Central memory CD8-positive, alpha-beta T cell (primary cell): ENCODE data around the gene ABCA3.

Source experiments
- ATAC-seq: fragments of 150-1000 bp; cut with Tn5 transposase; replicated peaks from 2 replicates; pipeline ENCODE4 v1.10.0; 2022; ENCODE audit warnings: mild to moderate bottlenecking, moderate FRiP score, moderate number of reproducible peaks; ENCODE audit not compliant: poor library complexity, severe bottlenecking; ENCODE audit errors: extremely low read depth
- DNase-seq, 2 donors: peaks; one replicate each; pipeline ENCODE4 v3.0.0; 2021; ENCODE audit warnings: low spot score in 2 of 2
- H3K27ac Mint-ChIP-seq: one replicate; pipeline ENCODE4 v1.8.0; 2022; ENCODE audit warnings: low read depth, mild to moderate bottlenecking, moderate library complexity, mixed read lengths
- H3K27me3 Mint-ChIP-seq: one replicate; pipeline ENCODE4 v1.8.0; 2022; ENCODE audit warnings: mixed read lengths
- H3K36me3 Mint-ChIP-seq: one replicate; pipeline ENCODE4 v1.8.0; 2022; ENCODE audit warnings: mild to moderate bottlenecking, moderate library complexity, mixed read lengths; ENCODE audit not compliant: insufficient read depth
- H3K4me1 Mint-ChIP-seq: one replicate; pipeline ENCODE4 v1.8.0; 2022; ENCODE audit warnings: mixed read lengths
- H3K4me3 Mint-ChIP-seq: one replicate; pipeline ENCODE4 v1.8.0; 2022; ENCODE audit warnings: mild to moderate bottlenecking, moderate library complexity, mixed read lengths
- H3K9me3 Mint-ChIP-seq: one replicate; pipeline ENCODE4 v1.8.0; 2022; ENCODE audit warnings: mixed read lengths

Gene ABCA3

DNA sequence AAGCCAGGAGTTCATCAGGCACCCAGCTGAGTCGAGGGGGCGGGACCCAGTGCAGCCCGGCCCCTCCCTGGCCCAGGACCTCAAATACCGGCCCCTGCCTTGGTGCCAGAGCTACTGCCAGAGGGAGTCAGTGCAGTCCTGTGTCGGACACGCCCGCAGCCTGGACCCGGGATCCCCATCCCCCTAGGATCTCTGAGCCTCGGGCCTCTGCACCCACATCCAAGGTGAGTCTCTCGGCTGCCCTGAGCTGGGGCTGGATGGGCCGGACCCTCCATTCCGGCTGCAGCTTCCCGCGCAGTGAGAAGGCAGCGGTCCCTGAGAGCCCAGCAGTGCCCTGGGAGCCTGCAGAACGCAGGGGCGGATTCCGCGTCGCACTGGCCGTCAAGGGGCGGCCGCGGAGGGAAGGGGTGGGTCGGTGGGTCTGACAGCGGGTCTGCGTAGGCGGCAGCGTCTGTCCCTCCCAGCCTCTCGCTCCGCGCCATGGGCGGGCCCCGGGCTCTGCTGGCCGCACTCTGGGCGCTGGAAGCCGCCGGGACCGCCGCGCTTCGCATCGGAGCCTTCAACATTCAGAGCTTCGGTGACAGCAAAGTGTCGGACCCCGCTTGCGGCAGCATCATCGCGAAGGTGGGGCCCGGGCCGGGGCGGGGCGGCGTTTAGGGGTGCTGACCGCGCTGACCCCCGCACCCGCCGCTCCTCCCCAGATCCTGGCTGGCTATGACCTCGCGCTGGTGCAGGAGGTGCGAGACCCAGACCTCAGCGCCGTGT, 104.0 kb downstream of the ABCA3 start, which contains the start of gene DNASE1L2:
TSS of gene DNASE1L2 (plus strand) at position 108 of the 765 bp plus-strand sequence. CDS start at position 481, 373 bp downstream.
- H3K36me3 Mint-ChIP-seq: peaks cover 7% of the 10 kb centered on the region
- DNase-seq (no peak), ATAC-seq (no peak)
- no peaks in the 10 kb centered on the region for H3K9me3 Mint-ChIP-seq
- no peaks in the 10 kb centered on the region for H3K4me1 Mint-ChIP-seq
- no peak within 1 kb of the TSS for H3K4me3 Mint-ChIP-seq
- no peaks in the 10 kb centered on the region for H3K27me3 Mint-ChIP-seq
- no peak within 1 kb of the TSS for H3K27ac Mint-ChIP-seq

DNA sequence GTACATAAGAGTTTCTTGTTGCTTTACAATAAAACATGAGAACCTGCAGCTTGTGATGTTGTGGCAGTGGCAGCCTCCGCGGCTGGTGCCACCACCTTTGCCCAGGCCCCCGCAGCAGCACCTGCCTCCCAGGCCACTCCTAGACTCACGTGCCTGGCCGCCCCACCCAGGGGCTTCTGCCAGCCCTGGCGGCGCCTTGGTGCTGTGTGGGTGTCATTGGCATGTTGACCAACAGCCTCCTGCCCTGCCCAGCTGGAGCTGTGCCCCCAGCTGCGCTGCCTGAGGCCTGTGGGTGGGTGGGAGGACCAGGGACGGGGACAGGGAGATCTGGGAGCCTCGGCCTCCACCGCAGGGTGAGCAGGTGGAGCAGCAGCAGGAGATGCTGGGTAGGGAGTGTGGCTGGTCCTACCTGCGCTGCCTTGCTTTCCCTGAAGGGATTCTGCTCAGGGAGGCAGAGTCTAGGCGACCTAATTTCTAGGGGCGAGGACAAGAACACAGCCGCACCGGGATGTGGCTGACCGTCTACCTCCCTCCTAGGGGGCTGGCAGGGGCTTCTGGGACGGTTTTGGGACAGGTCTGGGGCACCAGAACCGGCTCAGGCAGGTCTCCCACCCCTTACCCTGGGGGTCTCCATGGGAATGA, 104.7 kb downstream of the ABCA3 start:
- Mint-ChIP-seq H3K27me3 (no peaks in the 10 kb centered on the region), H3K9me3 (no peaks in the 10 kb centered on the region), H3K4me1 (no peaks in the 10 kb centered on the region), H3K4me3 (no peak overlapping the region), H3K36me3 (peaks cover 7% of the 10 kb centered on the region), H3K27ac (no peak overlapping the region)
- no peak for ATAC-seq
- DNase-seq: no peak

DNA sequence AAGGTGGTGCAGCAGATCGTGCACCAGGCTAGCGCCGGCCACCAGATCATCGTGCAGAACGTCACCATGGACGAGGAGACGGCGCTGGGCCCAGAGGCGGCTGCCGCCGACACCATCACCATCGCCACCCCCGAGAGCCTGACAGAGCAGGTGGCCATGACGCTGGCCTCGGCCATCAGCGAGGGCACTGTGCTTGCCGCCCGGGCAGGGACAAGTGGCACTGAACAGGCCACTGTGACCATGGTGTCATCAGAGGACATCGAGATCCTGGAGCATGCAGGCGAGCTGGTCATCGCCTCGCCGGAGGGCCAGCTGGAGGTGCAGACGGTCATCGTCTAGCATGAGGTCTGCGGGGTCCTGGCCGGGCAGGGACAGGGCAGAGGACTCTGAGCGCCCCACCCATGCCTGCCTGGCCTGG, 105.3 kb downstream of the ABCA3 start:
- ATAC-seq: no peak
- Mint-ChIP-seq H3K9me3 (no peaks in the 10 kb centered on the region), H3K4me3 (no peak overlapping the region)

DNA sequence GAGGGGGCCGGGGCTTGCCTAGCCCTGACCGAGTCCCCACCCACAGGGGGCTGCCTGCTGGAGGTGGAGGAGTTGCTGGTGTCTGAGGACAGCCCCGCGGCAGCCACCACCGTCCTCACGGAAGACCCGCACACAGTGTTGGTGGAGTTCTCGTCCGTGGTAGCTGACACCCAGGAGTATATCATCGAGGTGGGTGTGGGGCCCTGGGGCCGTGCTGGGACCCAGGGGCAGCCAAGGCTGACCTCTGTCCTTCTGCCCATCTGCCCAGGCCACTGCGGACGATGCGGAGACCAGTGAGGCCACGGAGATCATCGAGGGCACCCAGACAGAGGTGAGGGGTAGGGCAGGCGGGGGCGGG, 105.7 kb downstream of the ABCA3 start:
- Mint-ChIP-seq H3K9me3 (no peaks in the 10 kb centered on the region), H3K4me3 (no peak overlapping the region), H3K27me3 (no peaks in the 10 kb centered on the region), H3K4me1 (no peaks in the 10 kb centered on the region), H3K36me3 (peaks cover 8% of the 10 kb centered on the region), H3K27ac (no peak overlapping the region)
- no peak for ATAC-seq
- DNase-seq: no peak

More for the DNA sequence above, 105.3 kb downstream of the ABCA3 start:
- Mint-ChIP-seq H3K4me1 (no peaks in the 10 kb centered on the region), H3K27ac (no peak overlapping the region), H3K36me3 (peaks cover 8% of the 10 kb centered on the region), H3K27me3 (no peaks in the 10 kb centered on the region)
- no peak for DNase-seq

DNA sequence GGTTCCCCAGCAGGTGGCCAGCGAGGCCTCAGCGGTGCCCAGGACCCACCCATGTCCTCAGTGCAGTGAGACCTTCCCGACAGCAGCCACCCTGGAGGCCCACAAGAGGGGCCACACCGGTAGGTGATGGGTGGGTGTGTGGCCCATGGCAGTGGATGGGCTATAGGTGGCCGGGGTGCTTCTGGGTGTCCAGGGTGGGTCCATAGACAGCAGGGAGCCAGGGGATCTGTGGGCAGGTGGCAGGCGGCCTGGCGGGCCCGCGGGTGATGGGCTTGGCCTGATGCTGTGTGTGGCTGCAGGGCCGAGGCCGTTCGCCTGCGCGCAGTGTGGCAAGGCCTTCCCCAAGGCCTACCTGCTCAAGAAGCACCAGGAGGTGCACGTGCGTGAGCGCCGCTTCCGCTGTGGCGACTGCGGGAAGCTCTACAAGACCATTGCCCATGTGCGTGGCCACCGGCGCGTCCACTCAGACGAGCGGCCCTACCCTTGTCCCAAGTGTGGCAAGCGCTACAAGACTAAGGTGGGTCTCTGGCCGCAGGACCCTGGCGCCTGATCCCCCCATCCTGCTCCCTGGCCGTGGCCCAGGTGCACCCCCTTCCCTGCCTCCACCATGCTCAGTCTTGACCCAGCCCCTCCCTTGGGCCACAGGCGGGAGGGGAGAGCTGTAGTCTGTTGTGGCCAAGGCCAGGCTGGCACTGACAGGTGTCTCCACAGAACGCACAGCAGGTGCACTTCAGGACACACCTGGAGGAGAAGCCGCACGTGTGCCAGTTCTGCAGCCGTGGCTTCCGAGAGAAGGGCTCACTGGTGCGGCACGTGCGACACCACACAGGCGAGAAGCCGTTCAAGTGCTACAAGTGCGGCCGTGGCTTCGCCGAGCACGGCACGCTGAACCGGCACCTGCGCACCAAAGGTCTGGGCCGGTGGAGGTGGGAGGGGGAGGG, 106.4 kb downstream of the ABCA3 start:
- ATAC-seq (no peak), DNase-seq (no peak)
- Mint-ChIP-seq H3K9me3 (no peaks in the 10 kb centered on the region), H3K27ac (no peak overlapping the region), H3K4me1 (no peaks in the 10 kb centered on the region), H3K27me3 (no peaks in the 10 kb centered on the region), H3K4me3 (no peak overlapping the region), H3K36me3 (peaks cover 7% of the 10 kb centered on the region)

DNA sequence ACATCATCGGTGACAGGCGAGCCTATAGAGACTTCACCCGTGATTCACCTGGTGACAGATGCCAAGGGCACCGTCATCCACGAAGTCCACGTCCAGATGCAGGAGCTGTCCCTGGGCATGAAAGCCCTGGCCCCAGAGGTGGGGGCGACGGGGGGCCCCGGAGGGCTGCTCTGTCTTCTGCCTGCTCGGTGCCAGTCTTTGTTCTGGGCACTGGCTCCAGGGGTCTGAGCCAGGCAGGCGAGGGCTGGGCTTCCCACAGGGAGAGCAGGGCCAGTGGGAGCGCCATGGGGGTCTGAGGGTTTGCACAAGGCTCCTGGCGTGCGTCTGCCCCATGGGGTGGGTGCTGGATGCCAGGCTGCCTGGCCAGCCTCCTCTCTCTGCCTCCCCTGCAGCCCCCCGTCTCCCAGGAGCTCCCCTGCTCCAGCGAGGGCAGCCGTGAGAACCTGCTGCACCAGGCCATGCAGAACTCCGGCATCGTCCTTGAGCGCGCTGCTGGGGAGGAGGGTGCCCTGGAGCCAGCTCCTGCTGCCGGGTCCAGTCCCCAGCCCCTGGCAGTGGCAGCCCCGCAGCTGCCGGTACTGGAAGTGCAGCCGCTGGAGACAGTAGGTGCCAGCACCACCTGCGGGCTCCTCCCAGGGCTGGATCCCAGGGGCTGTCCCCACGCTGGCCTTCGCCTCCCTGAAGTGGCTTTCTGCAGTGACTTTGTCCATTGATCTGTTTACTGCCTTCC, 107.3 kb downstream of the ABCA3 start:
- H3K27me3 Mint-ChIP-seq: no peaks in the 10 kb centered on the region
- ATAC-seq (no peak), DNase-seq (no peak)
- H3K4me1 Mint-ChIP-seq: no peaks in the 10 kb centered on the region
- H3K4me3 Mint-ChIP-seq: no peak overlapping the region
- H3K27ac Mint-ChIP-seq: no peak overlapping the region
- peaks cover 7% of the 10 kb centered on the region for H3K36me3 Mint-ChIP-seq
- no peaks in the 10 kb centered on the region for H3K9me3 Mint-ChIP-seq

DNA sequence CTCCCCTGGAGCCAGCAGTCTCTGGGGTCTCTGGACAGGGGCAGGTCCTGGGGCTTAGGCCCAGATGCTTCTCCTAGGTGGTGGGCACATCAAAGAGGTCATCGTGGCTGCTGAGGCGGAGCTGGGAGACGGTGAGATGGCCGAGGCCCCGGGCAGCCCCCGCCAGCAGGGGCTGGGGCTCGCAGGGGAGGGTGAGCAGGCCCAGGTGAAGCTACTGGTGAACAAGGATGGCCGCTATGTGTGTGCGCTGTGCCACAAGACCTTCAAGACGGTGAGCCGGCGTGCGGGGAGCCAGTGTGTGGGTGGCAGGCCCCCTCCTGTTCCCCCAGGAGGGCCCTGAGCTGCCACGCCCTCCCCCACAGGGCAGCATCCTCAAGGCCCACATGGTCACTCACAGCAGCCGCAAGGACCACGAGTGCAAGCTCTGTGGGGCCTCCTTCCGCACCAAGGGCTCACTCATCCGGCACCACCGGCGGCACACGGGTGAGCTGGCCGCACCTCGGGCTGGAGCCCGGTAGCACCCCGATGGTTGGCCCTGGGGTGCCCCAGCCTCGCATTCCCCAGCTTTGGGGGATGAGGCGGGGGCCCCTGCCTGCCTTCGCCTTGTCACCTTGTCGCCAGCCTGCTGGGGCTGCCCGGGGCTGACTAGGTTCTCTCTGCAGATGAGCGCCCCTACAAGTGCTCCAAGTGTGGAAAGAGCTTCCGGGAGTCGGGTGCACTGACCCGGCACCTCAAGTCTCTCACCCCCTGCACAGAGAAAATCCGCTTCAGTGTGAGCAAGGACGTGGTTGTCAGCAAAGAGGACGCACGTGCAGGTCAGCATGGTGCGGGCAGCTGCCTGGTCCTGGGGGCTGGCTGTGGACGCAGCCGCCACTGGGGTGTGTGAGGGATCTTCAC, 108.2 kb downstream of the ABCA3 start:
- H3K36me3 Mint-ChIP-seq: peaks cover 7% of the 10 kb centered on the region
- DNase-seq (no peak), ATAC-seq (no peak)
- no peaks in the 10 kb centered on the region for H3K27me3 Mint-ChIP-seq
- H3K4me3 Mint-ChIP-seq: no peak overlapping the region
- no peaks in the 10 kb centered on the region for H3K4me1 Mint-ChIP-seq
- no peaks in the 10 kb centered on the region for H3K9me3 Mint-ChIP-seq
- no peak overlapping the region for H3K27ac Mint-ChIP-seq

DNA sequence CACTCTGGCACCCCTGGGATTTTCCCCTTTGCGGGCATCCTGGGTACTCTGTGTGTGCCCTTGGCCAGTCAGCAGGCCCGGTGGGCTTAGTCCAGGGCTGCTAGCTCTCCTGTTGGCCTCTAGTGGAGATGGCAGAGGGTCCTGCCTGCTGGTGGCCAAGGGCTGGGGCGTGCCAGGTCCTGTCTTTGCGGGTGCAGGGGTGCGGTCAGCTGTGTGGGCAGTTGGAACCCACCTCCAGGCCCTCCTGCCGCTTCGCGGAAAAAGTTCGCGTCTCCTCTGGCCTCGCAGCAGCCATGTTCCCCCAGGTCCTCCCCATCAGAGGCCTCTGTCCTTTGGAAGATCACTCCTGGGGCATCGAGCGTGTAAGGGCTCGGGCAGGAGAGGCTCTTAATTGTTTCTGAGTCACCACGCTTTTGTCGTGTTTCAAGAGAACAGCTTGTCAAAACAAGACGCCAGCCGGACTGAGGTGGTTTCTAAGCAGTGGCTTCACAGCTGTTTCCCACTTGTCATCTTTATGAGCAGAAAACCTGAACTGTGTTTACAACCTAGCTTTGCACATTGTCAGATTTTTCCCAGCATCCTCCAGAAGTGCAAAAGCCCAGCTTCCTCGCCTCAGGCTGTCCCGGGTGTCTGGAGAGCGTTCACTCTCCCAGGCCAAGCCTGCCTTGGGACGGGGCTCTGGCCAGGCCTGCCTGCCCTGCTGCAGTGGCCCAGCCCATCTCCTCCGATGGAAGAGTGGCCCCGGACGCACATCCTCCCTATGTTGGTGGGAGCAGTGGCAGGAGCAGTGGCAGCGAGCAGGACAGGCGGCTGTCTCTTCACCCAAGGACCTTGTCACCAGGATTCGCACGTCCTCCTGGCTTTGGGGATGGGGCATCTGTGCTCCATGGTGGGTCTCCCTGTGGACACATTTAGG, 109.3 kb downstream of the ABCA3 start:
- H3K36me3 Mint-ChIP-seq: peaks cover 7% of the 10 kb centered on the region
- H3K9me3 Mint-ChIP-seq: no peaks in the 10 kb centered on the region
- peak overlapping the region; percentile 29 for H3K27ac Mint-ChIP-seq
- ATAC-seq (no peak), DNase-seq (no peak)
- no peak overlapping the region for H3K4me3 Mint-ChIP-seq
- no peaks in the 10 kb centered on the region for H3K27me3 Mint-ChIP-seq
- peaks cover 4% of the 10 kb centered on the region for H3K4me1 Mint-ChIP-seq

DNA sequence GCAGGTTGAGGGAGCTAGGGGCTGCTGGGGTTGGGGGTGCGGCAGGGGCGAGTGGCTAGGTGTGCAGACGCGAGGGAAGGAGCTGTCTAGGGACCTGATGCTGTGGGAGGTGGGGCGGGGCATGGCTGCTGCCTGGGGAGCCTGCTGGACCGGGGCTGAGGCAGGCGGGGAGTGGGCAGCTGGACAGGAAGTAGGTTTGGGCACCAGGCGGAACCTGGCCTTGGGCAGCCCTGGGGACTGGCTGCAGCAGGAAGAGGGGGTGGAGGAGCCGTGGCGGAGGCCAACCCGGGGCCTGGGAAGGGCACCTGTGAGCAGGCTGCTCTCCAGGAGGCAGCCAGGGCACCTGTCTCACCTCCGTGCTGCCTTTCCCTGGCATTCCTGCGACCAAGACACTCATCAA, 110.2 kb downstream of the ABCA3 start:
- Mint-ChIP-seq H3K36me3 (peaks cover 7% of the 10 kb centered on the region), H3K4me1 (peaks cover 8% of the 10 kb centered on the region), H3K27me3 (no peaks in the 10 kb centered on the region), H3K4me3 (no peak overlapping the region), H3K9me3 (no peaks in the 10 kb centered on the region), H3K27ac (peak overlapping the region; percentile 29)
- no peak for ATAC-seq
- DNase-seq: no peak

DNA sequence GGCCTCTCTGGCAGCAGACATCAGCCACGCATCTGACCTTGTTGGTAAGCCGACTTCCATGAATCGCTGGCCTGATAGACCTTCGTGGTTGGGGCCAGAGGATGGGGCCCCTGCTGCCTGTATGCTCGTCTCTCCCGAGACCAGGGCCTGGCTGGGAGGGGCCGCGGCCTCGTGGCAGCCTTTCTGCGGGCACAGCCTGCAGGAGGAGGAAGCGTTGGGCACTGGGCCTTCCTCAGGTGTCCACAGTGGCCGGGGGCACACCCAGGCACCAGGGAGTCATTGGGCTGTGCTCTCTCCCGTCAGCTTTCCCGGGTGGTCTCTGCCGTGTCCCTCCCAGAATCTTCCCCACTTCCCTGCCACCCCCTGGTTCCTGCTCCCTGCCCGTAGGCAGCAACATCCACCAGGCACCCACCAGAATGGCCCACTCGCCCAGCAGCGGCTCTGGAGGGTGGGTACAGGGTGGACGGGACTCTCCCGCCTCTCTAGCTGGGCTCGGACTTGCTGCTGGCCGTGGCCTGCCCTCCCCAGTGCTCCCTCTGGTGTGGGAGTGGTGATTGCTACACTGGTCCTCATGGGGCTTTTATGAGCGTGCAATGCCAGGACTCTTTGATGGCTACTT, 110.8 kb downstream of the ABCA3 start:
- H3K4me3 Mint-ChIP-seq: no peak overlapping the region
- H3K36me3 Mint-ChIP-seq: peaks cover 7% of the 10 kb centered on the region
- no peak for ATAC-seq
- no peaks in the 10 kb centered on the region for H3K27me3 Mint-ChIP-seq
- no peak for DNase-seq
- H3K4me1 Mint-ChIP-seq: peaks cover 8% of the 10 kb centered on the region
- no peaks in the 10 kb centered on the region for H3K9me3 Mint-ChIP-seq
- H3K27ac Mint-ChIP-seq: peak overlapping the region; percentile 29
